Ecto neural progenitor cell (in vitro differentiated cells): ENCODE results near the gene KRTAP7-1.

Experiments used
- DNase-seq: peaks from one replicate; pipeline ENCODE4 v3.0.0-alpha.2; 2018; ENCODE audit warnings: low spot score

Gene KRTAP7-1, protein sequence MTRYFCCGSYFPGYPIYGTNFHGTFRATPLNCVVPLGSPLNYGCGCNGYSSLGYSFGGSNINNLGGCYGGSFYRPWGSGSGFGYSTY

DNA sequence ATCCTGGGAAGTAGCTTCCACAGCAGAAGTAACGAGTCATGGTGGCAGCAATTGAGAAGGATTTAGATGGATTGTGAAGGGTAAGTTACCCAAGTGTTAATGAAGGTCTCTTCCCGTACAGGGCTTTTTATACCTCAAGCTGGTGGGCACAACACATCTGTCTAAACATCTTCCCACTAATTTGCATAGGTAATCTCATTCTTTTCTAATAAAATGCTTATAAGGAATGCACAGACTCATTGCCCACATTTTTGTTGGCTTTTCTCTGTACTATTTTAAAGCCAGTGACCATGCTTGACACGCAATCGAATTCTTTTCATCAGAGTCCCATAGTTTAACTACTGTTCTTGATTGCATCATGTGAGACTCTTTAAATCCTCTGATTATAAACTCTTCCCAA, at the start of gene KRTAP7-1:
TSS of gene KRTAP7-1 (minus strand) at position 101 of the 400 bp plus-strand sequence. CDS start at position 40, 61 bp downstream.
- no peak for DNase-seq

DNA sequence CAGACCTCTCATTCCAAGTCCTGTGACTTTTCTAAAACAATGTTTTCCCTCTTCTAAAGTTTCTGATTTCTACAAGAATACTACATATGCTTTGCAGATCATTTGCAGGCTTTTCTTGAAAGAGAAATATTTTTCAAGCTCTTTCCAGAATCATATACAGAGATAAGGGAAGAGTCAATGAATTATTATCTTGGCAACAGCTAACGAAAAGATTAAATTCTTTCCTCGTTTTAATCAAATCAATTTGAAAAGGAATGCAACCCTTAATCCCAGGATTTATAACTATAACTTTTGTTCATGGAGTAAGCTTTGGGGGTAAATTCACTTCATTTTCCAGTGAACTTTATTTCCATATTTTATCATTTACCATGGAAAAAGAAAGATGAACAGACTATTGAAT, 45.0 kb upstream of the KRTAP7-1 start:
- DNase-seq = no peak

DNA sequence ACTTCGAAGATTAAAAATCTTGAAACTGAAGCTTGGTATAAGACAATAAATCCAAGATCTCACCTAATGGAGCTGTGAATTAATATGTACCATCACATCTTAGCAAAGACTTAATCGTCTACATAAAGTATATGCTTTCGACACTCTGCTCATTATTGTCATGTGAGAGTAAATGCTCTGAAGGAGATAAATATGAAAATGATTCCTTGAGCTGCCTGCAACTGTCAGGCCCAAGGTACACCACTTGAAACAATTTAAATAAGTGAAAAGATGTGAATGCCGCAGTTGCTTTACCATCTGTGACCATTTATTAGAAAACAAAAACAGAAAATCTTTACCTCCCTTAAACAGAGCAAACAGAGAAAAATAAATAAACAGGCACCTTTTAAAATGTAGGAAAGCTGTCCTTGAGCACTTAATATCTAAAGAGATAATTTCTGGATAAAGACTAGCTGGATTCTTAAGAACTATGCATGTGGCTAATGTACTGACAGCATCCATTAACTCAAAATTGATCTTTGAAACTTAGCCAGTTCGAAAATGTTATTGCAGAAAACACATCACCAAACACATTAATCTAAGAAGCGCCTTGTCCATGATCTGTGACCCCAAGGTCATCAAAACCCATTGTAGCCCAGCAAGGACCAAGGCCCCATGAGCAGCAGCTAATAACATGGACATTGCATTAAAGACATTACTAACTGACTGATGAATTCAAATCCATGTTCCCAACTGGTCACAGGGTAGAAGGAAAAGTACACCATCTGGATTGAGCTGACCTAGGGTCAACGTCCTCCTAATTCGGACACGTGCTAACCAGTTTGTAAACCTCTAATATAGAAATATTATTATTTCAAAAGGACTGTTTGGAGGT, 18.3 kb upstream of the KRTAP7-1 start:
- DNase-seq = no peak

DNA sequence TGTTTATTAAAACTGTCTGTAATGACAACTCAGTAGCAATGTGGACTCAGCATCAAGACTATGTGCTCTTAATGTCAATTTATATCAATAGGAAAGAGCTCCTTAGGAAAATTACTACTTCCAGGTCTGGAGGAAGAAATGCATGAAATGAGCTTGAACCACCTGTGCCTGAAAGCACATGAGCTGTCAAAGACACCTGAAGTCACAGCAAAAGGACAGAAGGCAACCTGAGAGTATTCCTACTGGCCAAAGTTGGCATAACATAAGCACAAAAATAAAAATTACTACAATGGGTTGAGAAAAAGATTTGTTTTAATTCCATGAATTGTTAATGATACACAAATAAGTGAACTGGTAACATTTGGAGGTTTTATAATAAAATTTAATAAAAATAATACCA, 13.4 kb upstream of the KRTAP7-1 start:
- no peak for DNase-seq

DNA sequence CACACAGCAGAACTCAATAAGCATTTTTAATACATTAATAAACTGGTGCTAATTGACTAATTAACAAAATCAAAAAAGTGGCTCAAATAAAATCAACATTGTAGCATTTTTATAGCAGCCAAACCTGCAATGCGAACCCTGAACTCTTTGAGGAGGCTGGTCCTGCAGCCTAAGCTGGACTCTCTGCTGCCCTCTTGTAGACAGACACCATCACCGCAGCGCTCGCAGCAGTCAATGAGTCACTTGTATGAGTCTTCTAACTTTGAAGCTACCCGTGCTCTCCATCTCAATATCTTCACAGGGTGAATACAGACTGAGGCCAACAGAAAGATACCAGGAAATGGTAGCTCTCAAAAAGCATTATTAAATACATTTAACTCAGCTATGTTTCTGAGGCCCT, 9.7 kb upstream of the KRTAP7-1 start:
- DNase-seq = peak; percentile 67

DNA sequence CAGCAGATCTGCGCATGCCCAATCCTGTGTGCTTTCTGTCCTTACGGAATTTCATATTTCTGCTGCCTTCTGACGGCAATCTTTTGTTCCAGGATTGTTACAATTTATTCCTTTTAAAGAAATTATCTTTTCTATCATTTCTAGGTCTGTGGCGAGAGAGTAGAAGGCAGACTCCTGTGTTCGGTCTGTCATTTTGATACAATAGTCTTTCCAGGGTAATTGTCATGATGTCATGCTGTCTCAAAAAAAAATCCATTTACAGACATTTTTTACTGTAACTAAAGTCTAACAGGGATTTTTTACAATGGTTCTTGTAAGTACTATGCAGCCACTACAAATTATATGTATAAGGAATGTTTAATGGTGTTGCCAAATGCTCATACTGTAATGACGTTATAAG, 9.0 kb upstream of the KRTAP7-1 start:
- DNase-seq = no peak

DNA sequence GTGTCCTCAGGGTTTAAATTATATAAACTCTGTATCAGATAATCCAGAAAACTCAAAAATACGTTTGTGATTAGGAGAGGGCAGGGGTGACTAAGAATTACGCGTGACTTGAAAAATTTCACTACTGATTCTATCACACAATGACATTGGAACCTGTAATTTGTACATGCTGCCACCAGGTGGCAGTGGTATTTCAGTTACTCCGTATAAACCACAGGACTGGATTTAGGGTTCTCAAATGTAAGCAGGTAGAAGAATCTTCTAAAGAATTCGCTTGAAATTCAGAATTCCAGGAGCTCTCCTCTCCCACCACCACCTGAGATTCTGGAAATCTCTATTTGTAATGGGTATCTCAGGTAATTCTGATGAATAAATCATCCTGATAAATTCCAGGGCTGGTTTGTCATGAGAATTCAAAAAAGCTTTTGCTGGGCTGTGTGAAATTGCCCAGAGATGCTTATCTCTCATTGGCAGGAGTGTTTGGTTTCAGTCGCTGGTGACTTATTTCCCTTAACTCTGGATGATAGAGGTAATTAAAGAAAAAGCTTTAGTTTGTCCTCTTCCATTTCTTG, 1.7 kb upstream of the KRTAP7-1 start:
- no peak for DNase-seq

DNA sequence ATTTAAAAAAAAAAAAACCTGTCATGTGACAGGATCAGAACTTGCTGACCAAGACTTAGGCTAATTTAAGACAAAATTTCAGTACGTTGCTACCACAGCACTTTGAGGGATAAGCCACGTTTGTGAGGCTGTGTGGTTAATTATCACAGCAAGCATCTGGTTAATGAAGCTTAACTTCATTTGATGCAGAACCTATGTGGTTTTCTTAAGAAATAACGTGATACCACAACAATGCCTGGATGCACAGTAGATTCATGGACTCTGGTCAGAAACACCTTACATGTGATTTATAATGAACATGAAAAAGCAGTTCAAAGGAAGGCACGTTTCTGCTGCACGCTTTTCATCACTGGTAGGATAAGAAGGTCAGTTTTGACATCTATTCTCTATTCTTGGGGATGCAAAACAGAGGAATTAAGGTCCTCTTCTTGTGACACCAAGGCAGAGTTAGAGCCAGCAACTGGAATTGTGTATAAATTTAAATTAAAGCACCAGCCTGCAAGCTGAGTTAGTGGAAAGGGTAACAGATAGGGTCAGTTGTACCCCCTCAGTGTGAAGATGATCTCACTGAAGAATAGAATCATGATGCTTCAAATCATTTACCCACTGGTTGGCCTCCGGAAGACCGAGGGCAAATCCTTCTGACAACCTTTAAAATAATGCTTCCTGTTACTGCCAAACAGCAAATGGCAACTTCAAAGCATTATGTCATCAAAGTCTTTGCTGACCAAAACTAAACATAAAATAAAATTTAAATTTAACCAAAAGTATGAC, 10.5 kb downstream of the KRTAP7-1 start:
- DNase-seq = no peak

DNA sequence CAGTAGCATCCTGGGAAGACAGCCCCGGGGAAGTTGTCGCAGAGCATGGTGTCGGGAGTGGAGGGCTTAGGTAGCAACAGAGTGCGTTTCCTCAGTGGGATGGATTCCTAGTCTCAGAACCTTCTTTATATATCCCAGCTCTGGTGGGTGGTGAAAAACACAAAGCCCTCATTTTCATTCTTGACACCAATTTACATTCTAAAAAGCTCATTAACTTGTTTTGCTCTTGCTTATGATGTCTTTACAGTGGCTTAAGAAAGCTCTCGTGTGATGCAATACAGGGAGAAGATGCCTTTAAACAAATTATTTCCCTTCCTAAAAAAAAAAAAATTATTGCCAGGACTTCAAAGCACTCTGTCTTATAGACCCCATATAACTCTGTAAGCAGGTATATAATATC, 16.4 kb downstream of the KRTAP7-1 start, which contains the start of gene KRTAP8-1:
TSS of gene KRTAP8-1 (minus strand) at position 101 of the 400 bp plus-strand sequence. CDS start at position 47, 54 bp downstream.
- no peak for DNase-seq

DNA sequence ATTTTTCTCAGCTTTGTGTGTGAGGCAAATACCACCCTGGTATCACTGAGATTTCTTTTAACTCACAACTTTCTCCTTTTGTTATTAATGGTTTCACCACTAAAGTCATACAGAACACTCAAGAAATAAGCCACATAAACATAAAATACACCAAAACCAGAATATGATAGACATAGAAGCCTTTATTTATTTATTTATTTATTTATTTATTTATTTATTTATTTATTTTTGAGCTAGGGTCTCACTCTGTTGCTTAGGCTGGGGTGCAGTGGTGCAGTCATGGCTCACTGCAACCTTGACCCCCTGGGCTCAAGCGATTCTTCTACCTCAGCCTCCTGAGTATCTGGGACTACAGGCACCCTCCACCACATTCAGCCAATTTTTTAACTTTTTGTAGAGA, 29.0 kb downstream of the KRTAP7-1 start:
- no peak for DNase-seq

DNA sequence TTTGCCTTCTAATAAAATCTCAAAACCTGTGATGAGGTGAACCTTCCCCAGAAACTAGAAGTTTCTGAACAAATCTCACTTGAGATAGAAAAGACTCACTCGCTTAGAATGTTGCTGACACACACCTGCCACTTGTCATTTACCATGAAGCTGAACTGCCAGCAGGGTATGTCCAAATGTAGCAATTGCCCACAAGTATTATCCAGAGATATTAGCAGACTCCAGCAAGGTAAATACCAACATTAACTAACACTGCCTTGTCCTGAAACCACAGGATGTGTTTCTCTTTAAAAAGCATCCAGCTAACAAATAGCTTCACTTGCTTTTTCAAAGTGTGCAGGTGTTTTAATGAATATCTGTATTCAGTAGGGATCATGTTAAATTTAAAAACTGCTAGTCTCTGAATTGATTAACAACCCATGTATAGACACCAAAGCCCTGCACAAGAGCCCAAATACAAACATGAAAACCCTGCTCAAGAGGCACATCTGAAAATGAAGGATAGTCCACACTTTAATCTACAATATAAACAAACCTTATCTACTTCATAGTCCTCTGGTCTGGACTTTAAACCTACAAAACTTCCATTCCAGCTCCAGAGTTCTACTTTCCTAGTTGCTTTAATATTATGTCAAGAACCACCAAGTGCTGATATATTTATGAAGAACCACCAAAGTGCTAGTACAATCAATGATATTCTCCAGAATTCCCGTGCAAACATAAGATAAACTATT, 35.8 kb downstream of the KRTAP7-1 start:
- no peak for DNase-seq

DNA sequence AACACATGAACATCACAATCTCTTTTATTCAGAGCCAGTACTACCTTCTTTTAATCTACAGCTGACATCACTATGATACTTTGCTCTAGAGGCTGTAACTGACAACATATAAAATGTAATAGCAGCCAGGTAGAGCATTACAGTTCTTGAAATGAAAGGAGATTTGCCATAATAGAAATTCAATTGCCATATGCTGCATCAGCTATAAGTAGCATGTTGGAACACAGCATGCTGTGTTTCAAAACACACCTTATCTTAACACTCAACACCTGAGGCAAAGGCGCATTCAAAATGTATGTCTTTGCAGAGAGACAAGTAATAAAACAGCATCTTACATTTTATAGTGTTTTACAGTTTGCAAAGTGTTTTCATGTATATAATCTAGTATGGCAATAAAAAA, 50.3 kb downstream of the KRTAP7-1 start:
- no peak for DNase-seq
